HL-60 (cell line): Measurements from ENCODE around the gene ARL5C.

Source experiments
- CTCF ChIP-seq: IDR thresholded peaks from one replicate; pipeline ENCODE4 v1.5.1; 2011; ENCODE audit warnings: low read length, control low read depth, inconsistent platforms; ENCODE audit not compliant: insufficient read depth
- GABPA ChIP-seq: IDR thresholded peaks from 2 replicates; pipeline ENCODE4 v1.6.1; 2012; ENCODE audit warnings: low read depth
- POLR2AphosphoS5 ChIP-seq: IDR thresholded peaks from 2 replicates; pipeline ENCODE4 v1.6.1; 2012; ENCODE audit warnings: low read depth
- REST ChIP-seq: IDR thresholded peaks from 2 replicates; pipeline ENCODE4 v1.6.1; 2012; ENCODE audit warnings: low read depth; ENCODE audit not compliant: insufficient replicate concordance
- SPI1 ChIP-seq: IDR thresholded peaks from 2 replicates; pipeline ENCODE4 v1.6.1; 2012; ENCODE audit warnings: low read depth, mild to moderate bottlenecking, borderline replicate concordance

GRCh38 chr17:39110435-39111136 is 55.4 kb downstream of the ARL5C start:
- TF ChIP-seq CTCF, result no peak
- TF ChIP-seq POLR2AphosphoS5, result no peak
- TF ChIP-seq REST, result no peak
- no peak for TF ChIP-seq GABPA
- TF ChIP-seq SPI1, result no peak
